ENCODE measurements around the gene UAP1. TPM values are rescaled to one million over a fixed set of nuclear protein-coding genes. Genes with fewer than 3 reads are reported as not detected.

UAP1 gene
- total RNA-seq, 1 experiment from 2014 or later, result 26.9 TPM

GRCh38 chr1:162571696-162572095 is 10.2 kb downstream of the UAP1 start:
- no peak overlapping the region for H4K5ac ChIP-seq (ENCODE audit: insufficient read length, low read depth, low read length)
- no peak overlapping the region for H3K4ac ChIP-seq (ENCODE audit: low read depth, low read length)
- no peaks in the 10 kb centered on the region for H3K79me2 ChIP-seq (ENCODE audit: insufficient read depth, low read length)
- H3K23me2 ChIP-seq (ENCODE audit: insufficient read length, low read depth, low read length, poor library complexity, severe bottlenecking), result no peaks in the 10 kb centered on the region
- Mint-ChIP-seq H3K4me1 (no peaks in the 10 kb centered on the region), H3K27me3 (ENCODE audit: low read depth) (no peaks in the 10 kb centered on the region), H3K9me3 (no peaks in the 10 kb centered on the region), H3K4me3 (no peak overlapping the region), H3K27ac (no peak overlapping the region; a peak in 2 of 7 replicates), H3K36me3 (ENCODE audit: insufficient read depth in 1 of 3, low read depth in 3 of 3) (peaks cover 4 to 12% (median 4%) of the 10 kb centered on the region in 3 experiments; a peak in 4 of 7 replicates)
- H2BK15ac ChIP-seq (ENCODE audit: low read depth, low read length), result no peak overlapping the region
- H2BK20ac ChIP-seq (ENCODE audit: low read depth, low read length, poor library complexity, severe bottlenecking), result no peak overlapping the region
- no peak overlapping the region for H4K91ac ChIP-seq (ENCODE audit: insufficient read length, low read depth, low read length)
- no peak overlapping the region for H2BK120ac ChIP-seq (ENCODE audit: low read depth, low read length, poor library complexity, severe bottlenecking)
- no peak overlapping the region for H2AK5ac ChIP-seq (ENCODE audit: insufficient read length, low read length)
- no peak overlapping the region for H2AFZ ChIP-seq (ENCODE audit: low read length)
- H3K27ac ChIP-seq (ENCODE audit: insufficient read length, low read depth, low read length), result no peak overlapping the region
- no peaks in the 10 kb centered on the region for H3K79me1 ChIP-seq (ENCODE audit: insufficient read depth, low read depth, low read length, poor library complexity, severe bottlenecking)
- no peak overlapping the region for H3K9ac ChIP-seq (ENCODE audit: extremely low read depth, insufficient read length, low read length)
- no peak overlapping the region for H3K4me2 ChIP-seq (ENCODE audit: insufficient read depth, insufficient read length, low read length)
- DNase-seq, result no peak
- H2BK5ac ChIP-seq (ENCODE audit: insufficient read length, low read length), result no peak overlapping the region
- no CpG with 5 or more reads among the region's 1 CpG for WGBS (ENCODE audit: extremely low coverage, insufficient read length, low lambda C conversion rate)
- no peak overlapping the region for H2BK12ac ChIP-seq (ENCODE audit: insufficient read length, low read depth, low read length)
- H3K4me1 ChIP-seq (ENCODE audit: insufficient read depth, low read length), result no peaks in the 10 kb centered on the region
- no peak overlapping the region for H3K23ac ChIP-seq (ENCODE audit: insufficient read length, low read depth, low read length)
- no peak overlapping the region for H3K14ac ChIP-seq (ENCODE audit: insufficient read depth, low read length)
- no peak overlapping the region for H3K56ac ChIP-seq (ENCODE audit: insufficient read length, low read depth, low read length)
- no peak overlapping the region for H4K8ac ChIP-seq (replicated peaks; ENCODE audit: insufficient read length, low read depth, low read length)
- H4K20me1 ChIP-seq (ENCODE audit: control insufficient read depth, insufficient read depth, insufficient read length), result no peaks in the 10 kb centered on the region
- H3K18ac ChIP-seq (ENCODE audit: insufficient read length, low read depth, low read length), result no peak overlapping the region
- no peak overlapping the region for H3T11ph ChIP-seq (ENCODE audit: low read length)
- no peaks in the 10 kb centered on the region for H3K27me3 ChIP-seq (ENCODE audit: insufficient read depth, low read length)
- H3K9me3 ChIP-seq (ENCODE audit: control insufficient read depth, low read depth, low read length), result no peaks in the 10 kb centered on the region
- no peak for TF ChIP-seq CTCF (conservative IDR thresholded peaks at IDR 0.05)

Data from H9 (cell line).